Esophagus muscularis mucosa (tissue), 3 donors: ENCODE data around the gene ARF1.

Experiments
- CTCF ChIP-seq, 3 experiments: fragments of 200-600 bp in 2 of 3; fragments of 450-650 bp in 1 of 3; sonication (generic) in 2 of 3; IDR thresholded peaks; one replicate each; pipeline ENCODE4 v1.5.1; 2017 to 2019; ENCODE audit warnings: antibody characterized with exemption in 3 of 3, mild to moderate bottlenecking in 2 of 3, moderate library complexity in 1 of 3
- POLR2A ChIP-seq: fragments of 450-650 bp; IDR thresholded peaks from one replicate; pipeline ENCODE4 v1.6.1; 2017; ENCODE audit warnings: antibody characterized with exemption, moderate library complexity, mild to moderate bottlenecking, low read depth
- POLR2AphosphoS5 ChIP-seq, 2 donors: sonication (generic); formaldehyde crosslinking; IDR thresholded peaks; one replicate each; pipeline ENCODE4 v1.6.1; 2017; ENCODE audit warnings: antibody characterized with exemption in 2 of 2

GRCh38 chr1:228046421-228047182, 35.9 kb upstream of the ARF1 start:
- TF ChIP-seq CTCF (IDR thresholded peaks at IDR 0.05), result no peak
- TF ChIP-seq POLR2A, result no peak
- no peak for TF ChIP-seq POLR2AphosphoS5 (IDR thresholded peaks at IDR 0.05)
